ENCODE results near the gene SPRED2.

SPRED2 gene

DNA sequence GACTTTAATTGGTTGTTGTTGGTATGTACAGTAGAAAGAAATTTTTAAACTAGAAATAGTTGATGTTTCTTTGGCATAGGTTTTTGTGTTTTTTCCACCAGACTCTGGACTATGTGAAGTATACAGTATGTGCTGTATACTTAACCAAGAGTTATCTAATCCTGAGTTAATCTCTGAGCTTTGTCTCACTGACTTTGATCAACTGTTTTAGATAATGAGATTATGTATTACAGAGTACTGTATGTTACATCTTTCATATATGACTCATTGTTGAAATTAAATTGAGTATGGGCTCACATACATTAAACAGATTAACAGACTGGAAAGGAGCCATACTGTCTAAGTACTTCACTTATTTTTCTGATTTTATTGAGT, 166.7 kb downstream of the SPRED2 start:
- DNase-seq: no peak

DNA sequence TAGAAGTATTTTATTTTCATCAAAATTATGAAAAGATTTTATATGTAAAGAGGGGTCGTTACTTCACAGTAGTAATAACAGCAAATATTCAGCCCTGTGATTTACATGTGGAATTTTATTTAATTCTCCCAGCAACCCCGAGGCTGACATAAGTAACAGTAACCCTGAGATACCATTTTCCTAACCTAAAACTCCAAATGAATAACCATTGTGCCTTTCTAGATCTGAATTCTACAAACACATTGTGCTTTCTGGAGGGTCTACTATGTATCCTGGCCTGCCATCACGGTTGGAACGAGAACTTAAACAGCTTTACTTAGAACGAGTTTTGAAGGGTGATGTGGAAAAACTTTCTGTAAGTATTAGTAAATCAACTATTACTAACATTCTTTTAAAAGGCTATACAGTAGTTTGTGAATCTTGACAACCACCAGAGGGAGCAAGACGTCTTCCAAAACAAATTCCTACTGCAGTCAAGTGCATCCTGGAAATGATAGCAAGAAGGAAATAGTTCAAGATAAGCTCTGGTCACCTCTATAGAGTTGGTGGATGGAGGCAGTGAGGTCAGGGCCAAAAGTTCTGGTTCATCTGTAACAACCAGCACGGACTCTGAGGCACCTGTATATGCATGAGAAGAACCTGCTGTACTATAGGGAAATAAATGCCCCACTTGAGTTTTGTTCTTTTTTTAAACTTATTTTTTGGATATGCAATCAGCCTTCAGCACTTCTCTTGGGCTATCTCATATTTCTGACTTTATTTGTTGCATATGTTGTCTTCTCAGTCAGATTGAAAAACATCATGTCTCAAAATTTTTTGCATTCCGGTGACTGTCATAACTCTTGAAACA, 167.4 kb downstream of the SPRED2 start:
- DNase-seq: no peak

DNA sequence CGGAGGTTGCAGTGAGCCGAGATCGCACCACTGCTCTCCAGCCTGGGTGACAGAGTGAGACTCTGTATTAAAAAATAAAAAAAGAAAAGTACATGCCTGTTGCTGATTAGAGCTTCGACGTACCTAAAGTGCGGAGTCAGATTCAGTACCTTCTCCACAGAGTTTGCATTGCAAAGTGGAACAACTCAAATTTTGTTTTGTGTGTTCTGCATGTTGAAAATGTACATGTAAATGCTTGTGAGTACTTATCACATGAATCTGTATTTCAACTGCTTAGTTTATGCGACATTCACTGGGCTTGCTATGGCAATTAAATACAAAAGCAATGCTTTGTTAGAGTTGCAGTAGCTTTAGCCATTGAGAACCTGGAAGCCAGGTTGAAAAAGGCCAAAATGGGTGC, 168.4 kb downstream of the SPRED2 start:
- no peak for DNase-seq

DNA sequence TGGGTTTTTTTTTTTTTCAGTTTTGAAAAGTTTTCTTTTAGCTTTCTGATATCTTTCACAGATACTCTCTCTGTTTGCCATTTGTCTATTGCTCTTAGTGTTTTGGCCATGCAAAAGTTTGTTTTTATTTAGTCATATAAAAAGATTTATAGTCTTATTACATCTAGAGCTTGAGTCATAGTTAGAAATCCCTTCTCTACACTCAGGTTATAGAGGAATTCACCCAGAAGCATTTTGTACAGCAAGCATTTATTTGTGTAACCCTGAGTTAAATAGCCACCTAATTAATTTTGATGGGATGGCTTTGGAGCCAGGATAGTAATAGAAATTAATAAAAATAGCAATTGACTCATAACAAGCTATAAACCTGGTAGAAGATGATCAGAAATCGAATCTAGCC, 169.1 kb downstream of the SPRED2 start:
- no peak for DNase-seq

DNA sequence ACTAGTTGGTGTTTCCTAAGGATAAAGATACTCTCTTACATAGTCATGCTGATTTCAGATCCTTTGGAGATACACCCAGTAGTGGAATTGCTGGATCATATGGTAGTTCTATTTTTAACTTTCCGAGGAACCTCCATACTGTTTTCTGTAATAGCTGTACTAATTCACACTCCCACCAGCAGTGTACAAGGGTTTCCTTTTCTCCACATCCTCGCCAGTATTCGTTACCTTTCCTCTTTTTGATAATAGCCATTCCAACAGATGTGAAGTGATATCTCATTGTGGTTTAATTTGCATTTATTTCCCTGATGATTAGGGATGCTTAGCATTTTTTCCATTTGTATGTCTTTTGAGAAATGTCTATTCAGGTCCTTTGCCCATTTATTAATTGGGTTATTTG, 170.7 kb downstream of the SPRED2 start:
- DNase-seq: no peak
